ENCODE measurements around the gene WDR70. TPM values are rescaled to one million over a fixed set of nuclear protein-coding genes. Genes with fewer than 3 reads are reported as not detected.
"Not testable (repeated sequence)": the region's sequence is repeated elsewhere in the genome, so short reads cannot be mapped to it uniquely, and the experiment has no call there.

WDR70 gene
- total RNA-seq, 4 donors from 2014 or later, result 24.7 to 200 (median 29.9) TPM

DNA sequence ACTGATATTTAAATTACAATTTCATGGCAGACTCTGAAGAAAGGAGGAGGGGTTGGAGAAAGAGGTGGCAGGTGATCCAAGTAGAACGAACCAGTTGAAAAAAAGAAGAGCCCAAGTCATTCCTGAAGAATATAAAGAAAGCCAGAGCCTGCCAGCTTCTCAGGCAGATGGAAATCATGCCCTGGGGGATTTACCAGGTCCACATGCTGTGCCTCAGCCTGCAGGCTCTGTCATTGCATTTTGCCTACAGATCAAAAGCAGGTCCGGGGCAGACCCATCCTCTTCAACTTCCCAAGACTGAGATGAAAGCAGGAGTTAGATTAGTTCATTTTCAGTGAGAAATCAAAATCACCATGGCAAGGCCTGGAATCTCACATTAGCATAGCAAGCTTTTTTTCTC is 412.2 kb downstream of the WDR70 start:
- in situ Hi-C loops (cut with MboI; ENCODE audit: low pct_ligation_motif_present in 1 of 4, low pct_unique_long_range_greater_than_20kb in 1 of 4, low sequenced_read_pairs in 3 of 4), result no loop called here

DNA sequence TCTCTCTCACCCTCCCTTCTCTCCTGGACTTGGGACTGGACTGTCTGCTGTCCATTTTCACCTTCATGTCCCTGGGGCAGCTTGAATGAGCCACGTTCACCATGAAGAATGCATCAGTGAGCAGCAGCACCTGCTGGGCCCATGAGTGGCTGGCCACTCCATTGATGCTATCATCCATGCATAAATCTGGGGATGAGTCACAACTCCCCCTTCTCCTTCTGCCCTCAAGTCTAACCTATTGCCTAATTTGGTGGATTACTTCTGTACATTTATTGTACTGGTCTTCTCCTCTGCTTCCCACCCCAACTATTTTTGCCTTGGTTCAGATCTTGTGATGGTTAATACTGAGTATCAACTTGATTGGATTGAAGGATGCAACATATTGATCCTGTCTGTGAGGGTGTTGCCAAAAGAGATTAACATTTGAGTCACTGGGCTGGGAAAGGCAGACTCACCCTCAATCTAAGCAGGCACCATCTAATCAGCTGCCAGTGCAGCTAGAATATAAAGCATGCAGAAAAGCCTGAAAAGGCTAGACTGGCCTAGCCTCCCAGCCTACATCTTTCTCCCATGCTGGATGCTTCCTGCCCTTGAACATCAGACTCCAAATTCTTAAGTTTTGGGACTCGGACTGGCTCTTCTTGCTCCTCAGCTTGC is 414.0 kb downstream of the WDR70 start:
- WGBS, 2 donors (ENCODE audit: low coverage in 1 of 2), result 70 to 80% methylated on average over 1 to 2 of the region's 2 CpGs
- DNase-seq, result no peak
- TF ChIP-seq POLR2A (IDR thresholded peaks at IDR 0.05) (no peak), POLR2AphosphoS5 (IDR thresholded peaks at IDR 0.05) (no peak), EP300 (IDR thresholded peaks at IDR 0.05; ENCODE audit: low read depth) (no peak)
- TF ChIP-seq, protein P1, sequence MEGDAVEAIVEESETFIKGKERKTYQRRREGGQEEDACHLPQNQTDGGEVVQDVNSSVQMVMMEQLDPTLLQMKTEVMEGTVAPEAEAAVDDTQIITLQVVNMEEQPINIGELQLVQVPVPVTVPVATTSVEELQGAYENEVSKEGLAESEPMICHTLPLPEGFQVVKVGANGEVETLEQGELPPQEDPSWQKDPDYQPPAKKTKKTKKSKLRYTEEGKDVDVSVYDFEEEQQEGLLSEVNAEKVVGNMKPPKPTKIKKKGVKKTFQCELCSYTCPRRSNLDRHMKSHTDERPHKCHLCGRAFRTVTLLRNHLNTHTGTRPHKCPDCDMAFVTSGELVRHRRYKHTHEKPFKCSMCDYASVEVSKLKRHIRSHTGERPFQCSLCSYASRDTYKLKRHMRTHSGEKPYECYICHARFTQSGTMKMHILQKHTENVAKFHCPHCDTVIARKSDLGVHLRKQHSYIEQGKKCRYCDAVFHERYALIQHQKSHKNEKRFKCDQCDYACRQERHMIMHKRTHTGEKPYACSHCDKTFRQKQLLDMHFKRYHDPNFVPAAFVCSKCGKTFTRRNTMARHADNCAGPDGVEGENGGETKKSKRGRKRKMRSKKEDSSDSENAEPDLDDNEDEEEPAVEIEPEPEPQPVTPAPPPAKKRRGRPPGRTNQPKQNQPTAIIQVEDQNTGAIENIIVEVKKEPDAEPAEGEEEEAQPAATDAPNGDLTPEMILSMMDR (IDR thresholded peaks at IDR 0.05), result no peak
- no peaks in the 10 kb centered on the region for H3K9me3 ChIP-seq
- no peaks in the 10 kb centered on the region for H3K36me3 ChIP-seq
- intact Hi-C loops (cut with DNase I; ENCODE audit: low total_unique reads) (no loop called here), in situ Hi-C loops (cut with MboI; ENCODE audit: low pct_ligation_motif_present in 1 of 4, low pct_unique_long_range_greater_than_20kb in 1 of 4, low sequenced_read_pairs in 3 of 4) (no loop called here)
- H3K4me3 ChIP-seq, result no peak overlapping the region
- H3K27me3 ChIP-seq, result no peaks in the 10 kb centered on the region
- H3K27ac ChIP-seq, result no peak overlapping the region
- H3K4me1 ChIP-seq, result no peaks in the 10 kb centered on the region

More for the DNA sequence above, 412.2 kb downstream of the WDR70 start:
- Histone ChIP-seq H3K4me1 (no peaks in the 10 kb centered on the region), H3K27ac (no peak overlapping the region), H3K36me3 (no peaks in the 10 kb centered on the region), H3K4me3 (no peak overlapping the region), H3K27me3 (no peaks in the 10 kb centered on the region), H3K9me3 (no peaks in the 10 kb centered on the region)
- TF ChIP-seq EP300 (IDR thresholded peaks at IDR 0.05; ENCODE audit: low read depth) (no peak), POLR2A (IDR thresholded peaks at IDR 0.05) (no peak), POLR2AphosphoS5 (IDR thresholded peaks at IDR 0.05) (no peak)
- TF ChIP-seq, protein P1 (IDR thresholded peaks at IDR 0.05), result no peak
- 47 to 49% methylated on average over 2 of the region's 2 CpGs for WGBS, 2 donors (ENCODE audit: low coverage in 1 of 2)
- DNase-seq, result no peak
- intact Hi-C loops (cut with DNase I; ENCODE audit: low total_unique reads), result no loop called here

DNA sequence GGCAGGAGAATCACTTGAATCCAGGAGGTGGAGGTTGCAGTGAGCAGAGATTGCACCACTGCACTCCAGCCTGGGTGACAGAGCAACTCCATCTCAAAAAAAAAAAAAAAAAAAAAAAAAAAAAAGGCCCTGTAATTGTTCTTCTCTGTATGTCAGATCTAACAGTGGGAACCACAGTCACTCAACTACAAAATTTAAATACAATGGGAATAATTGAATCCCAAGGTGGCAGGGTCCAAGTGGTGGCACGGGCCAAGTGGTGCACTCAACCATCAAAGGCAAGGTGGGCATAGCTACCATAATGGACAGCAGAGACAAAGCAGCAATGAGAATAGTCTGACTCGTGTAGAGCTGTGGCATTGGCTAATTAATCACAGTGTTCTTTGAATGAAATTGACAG is 416.2 kb downstream of the WDR70 start:
- in situ Hi-C loops (cut with MboI; ENCODE audit: low pct_ligation_motif_present in 1 of 4, low pct_unique_long_range_greater_than_20kb in 1 of 4, low sequenced_read_pairs in 3 of 4); H3K27me3 ChIP-seq; H3K4me3 ChIP-seq; H3K27ac ChIP-seq; DNase-seq; H3K9me3 ChIP-seq; H3K4me1 ChIP-seq; H3K36me3 ChIP-seq; intact Hi-C loops (cut with DNase I; ENCODE audit: low total_unique reads): not testable (repeated sequence)
- WGBS, 2 donors (ENCODE audit: low coverage in 1 of 2), result 69 to 72% methylated on average over 2 of the region's 2 CpGs

DNA sequence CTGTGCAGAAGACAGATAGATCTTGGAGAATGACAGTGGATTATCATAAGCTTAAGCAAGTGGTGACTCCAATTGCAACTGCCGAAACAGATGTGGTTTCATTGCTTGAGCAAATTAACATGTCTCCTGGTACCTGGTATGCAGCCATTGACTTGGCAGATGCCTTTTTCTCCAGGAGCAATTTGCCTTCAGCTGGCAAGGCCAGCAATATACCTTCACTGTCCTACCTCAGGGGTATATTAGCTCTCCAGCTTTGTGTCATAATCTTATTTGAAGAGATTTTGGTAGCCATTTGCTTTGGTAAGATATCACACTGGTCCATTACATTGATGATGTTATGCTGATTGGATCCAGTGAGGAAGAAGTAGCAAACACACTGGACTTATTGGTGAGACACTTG is 417.3 kb downstream of the WDR70 start:
- H3K4me3 ChIP-seq; DNase-seq; H3K27me3 ChIP-seq; in situ Hi-C loops (cut with MboI; ENCODE audit: low pct_ligation_motif_present in 1 of 4, low pct_unique_long_range_greater_than_20kb in 1 of 4, low sequenced_read_pairs in 3 of 4); H3K4me1 ChIP-seq; H3K9me3 ChIP-seq; H3K36me3 ChIP-seq; H3K27ac ChIP-seq; intact Hi-C loops (cut with DNase I; ENCODE audit: low total_unique reads): not testable (repeated sequence)
- 100% methylated on average over 1 of the region's 1 CpG; no CpG with 5 or more reads in 1 of the 2 donors for WGBS, 2 donors (ENCODE audit: low coverage in 1 of 2)

DNA sequence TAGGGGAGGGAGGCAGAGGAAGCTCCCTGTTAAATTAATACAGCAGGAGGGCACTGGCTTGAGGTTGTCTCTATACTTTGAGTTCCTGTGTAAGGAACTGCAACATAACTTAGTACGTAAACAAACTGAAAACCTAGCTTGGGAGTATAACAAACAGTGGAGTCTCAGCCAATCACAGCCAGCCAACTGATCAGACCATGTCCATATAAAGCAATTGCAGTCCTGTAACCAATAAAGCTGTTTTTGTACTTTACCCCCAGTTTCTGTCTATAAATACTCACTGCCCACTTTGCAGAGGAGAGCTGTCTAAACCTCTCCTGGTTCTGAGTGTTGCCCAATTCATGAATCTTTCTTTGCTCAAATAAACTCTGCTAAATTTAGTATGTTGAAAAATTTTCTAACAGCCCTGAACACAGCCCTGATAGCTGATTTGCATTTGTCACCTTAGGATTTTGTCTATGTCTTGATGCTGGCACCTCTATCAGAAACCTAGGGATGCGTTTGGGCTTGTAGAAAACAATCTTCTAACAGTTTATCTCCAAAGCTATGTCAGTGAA is 420.8 kb downstream of the WDR70 start:
- H3K4me1 ChIP-seq, result no peaks in the 10 kb centered on the region
- H3K27ac ChIP-seq, result no peak overlapping the region
- in situ Hi-C loops (cut with MboI; ENCODE audit: low pct_ligation_motif_present in 1 of 4, low pct_unique_long_range_greater_than_20kb in 1 of 4, low sequenced_read_pairs in 3 of 4) (no loop called here), intact Hi-C loops (cut with DNase I; ENCODE audit: low total_unique reads) (no loop called here)
- H3K27me3 ChIP-seq, result no peaks in the 10 kb centered on the region
- no peak overlapping the region for H3K4me3 ChIP-seq
- TF ChIP-seq, protein P1 (IDR thresholded peaks at IDR 0.05), result no peak
- no peak for TF ChIP-seq POLR2AphosphoS5 (IDR thresholded peaks at IDR 0.05)
- no peak for TF ChIP-seq POLR2A (IDR thresholded peaks at IDR 0.05)
- no peak for TF ChIP-seq EP300 (IDR thresholded peaks at IDR 0.05; ENCODE audit: low read depth)
- 67 to 76% methylated on average over 1 to 2 of the region's 2 CpGs for WGBS, 2 donors (ENCODE audit: low coverage in 1 of 2)
- no peak for DNase-seq
- no peaks in the 10 kb centered on the region for H3K9me3 ChIP-seq
- no peaks in the 10 kb centered on the region for H3K36me3 ChIP-seq

Measured in transverse colon (tissue), 4 donors.